Measurements from ENCODE around the gene MAP3K5.
"Not testable (repeated sequence)": the region's sequence is repeated elsewhere in the genome, so short reads cannot be mapped to it uniquely, and the experiment has no call there.

MAP3K5 gene, protein sequence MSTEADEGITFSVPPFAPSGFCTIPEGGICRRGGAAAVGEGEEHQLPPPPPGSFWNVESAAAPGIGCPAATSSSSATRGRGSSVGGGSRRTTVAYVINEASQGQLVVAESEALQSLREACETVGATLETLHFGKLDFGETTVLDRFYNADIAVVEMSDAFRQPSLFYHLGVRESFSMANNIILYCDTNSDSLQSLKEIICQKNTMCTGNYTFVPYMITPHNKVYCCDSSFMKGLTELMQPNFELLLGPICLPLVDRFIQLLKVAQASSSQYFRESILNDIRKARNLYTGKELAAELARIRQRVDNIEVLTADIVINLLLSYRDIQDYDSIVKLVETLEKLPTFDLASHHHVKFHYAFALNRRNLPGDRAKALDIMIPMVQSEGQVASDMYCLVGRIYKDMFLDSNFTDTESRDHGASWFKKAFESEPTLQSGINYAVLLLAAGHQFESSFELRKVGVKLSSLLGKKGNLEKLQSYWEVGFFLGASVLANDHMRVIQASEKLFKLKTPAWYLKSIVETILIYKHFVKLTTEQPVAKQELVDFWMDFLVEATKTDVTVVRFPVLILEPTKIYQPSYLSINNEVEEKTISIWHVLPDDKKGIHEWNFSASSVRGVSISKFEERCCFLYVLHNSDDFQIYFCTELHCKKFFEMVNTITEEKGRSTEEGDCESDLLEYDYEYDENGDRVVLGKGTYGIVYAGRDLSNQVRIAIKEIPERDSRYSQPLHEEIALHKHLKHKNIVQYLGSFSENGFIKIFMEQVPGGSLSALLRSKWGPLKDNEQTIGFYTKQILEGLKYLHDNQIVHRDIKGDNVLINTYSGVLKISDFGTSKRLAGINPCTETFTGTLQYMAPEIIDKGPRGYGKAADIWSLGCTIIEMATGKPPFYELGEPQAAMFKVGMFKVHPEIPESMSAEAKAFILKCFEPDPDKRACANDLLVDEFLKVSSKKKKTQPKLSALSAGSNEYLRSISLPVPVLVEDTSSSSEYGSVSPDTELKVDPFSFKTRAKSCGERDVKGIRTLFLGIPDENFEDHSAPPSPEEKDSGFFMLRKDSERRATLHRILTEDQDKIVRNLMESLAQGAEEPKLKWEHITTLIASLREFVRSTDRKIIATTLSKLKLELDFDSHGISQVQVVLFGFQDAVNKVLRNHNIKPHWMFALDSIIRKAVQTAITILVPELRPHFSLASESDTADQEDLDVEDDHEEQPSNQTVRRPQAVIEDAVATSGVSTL (N-terminal part only)

DNA sequence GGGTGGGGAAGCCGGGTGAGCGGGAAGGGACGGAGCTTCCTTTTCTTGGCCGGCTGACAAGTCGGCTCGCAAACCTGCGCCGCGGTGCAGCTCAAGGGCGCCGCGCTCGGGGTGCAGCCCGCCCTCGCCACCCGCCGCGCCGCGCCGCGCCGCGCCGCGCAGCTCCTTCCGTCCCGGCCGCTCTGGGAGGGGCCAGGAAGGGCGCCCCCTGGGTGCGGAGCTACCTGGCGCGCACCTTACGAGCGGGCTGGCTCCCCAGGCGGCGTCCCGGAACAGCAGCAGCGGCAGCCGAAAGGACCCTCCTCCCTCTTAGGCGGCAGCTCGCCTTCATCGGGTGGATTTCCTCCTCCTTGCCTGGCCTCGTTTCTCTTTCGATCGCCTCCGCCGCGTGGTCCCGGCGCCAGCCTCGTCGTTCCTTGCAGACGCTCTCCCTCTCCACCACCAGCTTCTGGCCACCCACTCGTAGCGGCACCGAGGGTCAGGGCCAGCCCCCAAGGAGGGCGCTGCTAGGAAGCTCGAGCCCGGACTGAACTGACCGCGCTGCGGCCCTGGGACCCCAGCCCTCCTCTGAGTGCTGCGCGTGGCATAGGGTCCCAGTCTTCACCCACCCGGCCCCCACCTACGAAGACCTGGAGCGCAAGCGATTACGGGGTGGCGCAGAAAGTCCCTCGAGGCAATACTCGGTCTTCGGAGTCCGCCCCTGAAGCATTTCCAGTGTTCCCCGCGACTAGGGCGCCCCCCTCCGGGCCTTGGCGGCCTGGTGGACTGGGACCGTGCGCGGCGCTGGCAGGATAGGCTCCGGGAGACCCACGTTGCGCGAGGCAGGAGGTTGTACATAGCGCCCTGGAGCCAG lies at the start of gene MAP3K5:
MAP3K5 (minus strand) TSS at position 68 of the 853 bp plus-strand sequence. CDS start 320 bp downstream, outside the sequence.
- DNase-seq = peak; percentile 60

DNA sequence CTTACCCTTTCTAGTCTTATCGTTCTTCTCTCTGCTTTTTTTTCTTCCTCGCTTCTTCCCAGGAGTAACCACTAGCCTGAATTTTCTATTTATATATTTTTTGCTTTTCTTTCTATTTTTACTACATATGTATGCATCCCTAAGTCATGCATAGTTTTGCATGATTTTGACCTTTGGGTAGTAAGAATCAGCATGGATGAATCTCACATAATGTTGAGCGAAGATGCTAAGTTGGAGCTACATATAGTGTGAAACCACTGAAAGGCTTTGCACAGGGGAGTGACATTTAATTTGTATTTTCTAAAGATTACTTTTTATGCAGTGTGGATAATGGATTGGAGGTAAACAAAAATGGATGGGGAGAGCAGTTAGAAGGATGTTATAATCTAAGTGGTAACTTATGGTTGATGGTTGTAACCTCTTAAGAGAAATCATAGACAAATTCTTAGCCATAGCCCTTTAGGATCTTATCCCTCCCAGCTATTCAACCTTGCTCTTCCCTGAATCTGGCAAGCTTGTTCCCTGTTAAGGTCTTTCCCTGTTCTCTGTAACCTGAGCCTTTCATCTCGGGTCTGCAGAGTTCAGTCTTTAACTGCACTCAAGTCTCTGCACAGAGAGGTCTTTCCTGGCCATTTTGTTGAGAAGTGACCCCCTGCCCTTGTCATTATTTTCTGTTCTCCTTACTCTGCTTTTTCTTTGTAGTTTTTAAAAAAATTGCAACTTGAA lies 48.2 kb upstream of the MAP3K5 start:
- no peak for DNase-seq

DNA sequence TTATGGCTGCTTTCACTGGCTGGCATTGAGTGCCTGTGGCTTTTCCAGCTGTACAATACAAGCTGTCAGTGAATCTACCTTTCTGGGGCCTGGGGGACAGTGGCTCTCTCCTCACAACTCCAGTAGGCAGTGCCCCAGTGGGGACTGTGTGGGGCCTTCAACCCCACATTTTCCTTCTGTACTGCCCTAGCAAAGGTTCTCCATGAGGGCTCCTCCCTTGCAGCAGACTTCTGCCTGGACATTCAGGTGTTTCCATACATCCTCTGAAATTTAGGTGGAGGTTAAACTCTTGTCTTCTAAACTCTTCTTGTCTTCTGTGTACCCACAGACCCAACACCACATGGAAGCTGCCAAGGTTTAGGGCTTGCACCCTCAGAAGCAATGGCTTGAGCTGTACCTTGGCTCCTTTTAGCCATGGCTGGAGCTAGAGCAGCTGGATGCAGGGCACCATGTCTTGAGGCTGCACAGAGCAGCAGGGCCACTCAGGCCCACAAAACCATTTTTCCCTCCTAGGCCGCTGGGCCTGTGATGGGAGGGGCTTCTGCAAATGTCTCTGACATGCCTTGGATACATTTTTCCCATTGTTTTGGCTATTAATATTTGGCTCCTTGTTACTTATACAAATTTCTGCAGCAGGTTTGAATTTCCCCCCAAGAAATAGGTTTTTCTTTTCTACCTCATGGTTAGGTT lies 39.7 kb upstream of the MAP3K5 start:
- no peak for DNase-seq

DNA sequence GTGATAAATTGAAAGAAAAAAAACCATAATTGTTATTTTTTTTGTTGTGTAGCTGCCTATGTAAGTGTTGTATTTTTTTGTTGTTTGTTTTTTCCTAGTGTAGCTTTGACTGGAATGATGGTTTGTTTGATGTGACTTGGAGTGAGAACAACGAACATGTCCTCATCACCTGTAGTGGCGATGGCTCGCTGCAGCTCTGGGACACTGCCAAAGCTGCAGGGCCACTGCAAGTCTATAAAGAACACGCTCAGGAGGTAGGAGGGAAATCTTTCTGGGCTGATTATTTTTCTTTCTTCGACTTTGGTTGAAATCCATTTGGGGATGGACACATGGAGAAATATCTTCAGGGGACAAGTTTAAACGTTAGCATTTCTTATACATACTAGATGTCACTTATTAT lies 33.9 kb upstream of the MAP3K5 start:
- no peak for DNase-seq

DNA sequence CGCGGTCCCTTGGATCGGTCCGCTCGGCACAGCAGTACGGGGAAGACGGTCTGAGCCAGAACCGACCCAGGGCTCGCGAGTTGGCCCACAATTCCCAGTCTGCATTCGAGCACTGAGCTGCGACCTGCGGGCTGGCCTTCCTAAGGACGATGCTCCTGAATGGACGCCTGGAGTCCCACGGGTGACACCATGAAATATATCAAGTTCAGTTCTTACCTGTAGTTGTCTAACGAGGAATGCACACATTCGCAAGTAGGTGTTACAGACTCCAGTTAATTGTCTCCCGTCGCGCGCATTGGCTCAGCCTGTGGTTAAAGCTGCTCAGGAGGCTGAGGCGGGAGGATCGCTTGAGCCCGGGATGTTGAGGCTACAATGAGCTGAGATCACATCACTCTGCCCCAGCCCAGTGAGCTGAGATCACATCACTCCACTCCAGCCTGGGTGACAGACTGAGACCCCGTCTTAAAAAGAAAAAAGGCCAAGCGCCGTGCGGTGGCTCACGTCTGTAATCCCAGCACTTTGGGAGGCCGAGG lies 30.9 kb upstream of the MAP3K5 start:
- DNase-seq = no peak

DNA sequence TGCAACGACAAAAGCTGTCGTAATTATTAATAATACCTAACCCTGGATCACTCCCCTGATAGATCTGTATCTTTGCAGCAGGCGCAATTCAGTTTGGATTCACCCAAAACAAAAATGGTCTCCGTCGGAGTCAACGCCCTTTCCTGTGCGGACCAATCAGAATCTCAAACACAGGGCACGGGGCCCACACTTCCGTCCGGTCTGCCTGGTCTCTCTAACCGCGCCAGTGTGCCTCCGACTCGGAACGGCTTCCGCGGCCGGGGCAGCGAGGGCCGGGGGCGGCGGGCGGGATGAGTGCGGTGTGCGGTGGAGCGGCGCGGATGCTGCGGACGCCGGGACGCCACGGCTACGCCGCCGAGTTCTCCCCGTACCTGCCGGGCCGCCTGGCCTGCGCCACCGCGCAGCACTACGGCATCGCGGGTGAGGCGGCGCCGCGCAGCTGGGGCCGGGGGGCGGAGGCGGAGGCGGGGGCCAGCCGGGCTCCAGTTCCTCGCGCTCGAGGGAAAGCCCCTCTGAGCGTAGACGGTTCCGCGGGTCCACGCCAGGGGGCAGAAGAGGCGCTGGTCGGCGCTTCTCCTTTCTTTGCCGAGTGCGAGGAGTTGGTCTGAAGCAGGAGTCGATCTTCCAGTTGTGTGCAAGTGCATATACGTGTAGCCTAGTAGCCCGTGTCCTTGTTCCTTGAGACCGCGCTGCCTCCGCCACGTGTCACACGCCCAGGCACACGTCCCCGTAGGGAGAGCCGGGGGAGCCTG lies 30.3 kb upstream of the MAP3K5 start, which contains the start of gene PEX7:
PEX7 (plus strand) TSS at position 217 of the 752 bp plus-strand sequence; CDS start at position 291, 74 bp downstream.
- DNase-seq = peak; percentile 44

DNA sequence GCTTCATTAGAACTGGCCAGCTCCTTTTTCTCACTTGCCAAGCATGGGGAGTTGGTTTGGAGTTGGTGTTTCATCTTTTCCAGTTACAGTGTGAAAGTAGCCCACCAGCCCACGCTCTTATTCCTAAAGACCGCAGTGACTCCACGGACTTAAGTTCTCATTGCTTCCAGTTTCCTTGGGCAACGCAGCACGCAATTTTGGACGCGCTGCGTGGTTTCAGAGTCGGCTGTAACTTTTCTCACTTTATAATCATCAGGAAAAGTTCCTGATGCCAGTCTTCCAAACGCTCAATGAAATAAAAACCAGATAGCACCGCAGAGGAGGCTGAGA lies 29.7 kb upstream of the MAP3K5 start:
- no peak for DNase-seq

DNA sequence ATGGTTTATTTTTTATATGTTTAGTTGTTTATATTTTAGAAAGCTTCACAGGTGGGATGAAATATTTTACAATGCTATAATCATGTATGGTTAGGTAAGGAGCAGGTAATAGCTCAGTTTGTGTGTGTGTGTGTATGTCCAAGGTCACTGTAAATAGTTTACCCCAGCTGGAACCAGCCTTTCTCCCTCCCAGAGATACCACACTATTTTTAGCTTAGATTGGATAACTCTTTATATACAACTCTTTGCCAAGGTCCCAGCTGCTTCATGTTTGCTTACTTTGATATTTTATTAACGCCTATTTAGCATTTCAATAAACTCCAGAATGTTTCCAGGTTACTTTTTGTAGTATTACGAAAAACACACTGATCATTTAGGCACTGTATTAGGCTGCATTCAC lies 28.3 kb upstream of the MAP3K5 start:
- no peak for DNase-seq

DNA sequence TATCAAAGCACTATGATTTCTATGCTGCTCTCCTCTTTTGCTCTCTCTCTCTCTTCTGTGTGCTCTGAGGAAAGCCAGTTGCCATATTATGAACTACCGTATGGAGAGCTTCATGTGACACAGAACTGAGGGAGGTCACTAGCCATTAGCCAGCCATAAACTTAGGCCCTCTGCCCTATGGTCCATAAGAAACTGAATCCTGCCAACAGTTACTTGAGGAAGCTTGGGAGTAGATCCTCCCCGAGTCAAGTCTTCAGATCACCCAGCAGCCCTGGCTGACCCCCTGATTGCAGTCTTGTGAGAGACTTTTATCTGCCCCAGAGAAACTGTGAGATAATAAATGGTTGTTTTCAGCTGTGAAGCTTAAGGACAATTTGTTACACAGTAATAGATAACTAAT lies 24.4 kb upstream of the MAP3K5 start:
- DNase-seq = no peak

DNA sequence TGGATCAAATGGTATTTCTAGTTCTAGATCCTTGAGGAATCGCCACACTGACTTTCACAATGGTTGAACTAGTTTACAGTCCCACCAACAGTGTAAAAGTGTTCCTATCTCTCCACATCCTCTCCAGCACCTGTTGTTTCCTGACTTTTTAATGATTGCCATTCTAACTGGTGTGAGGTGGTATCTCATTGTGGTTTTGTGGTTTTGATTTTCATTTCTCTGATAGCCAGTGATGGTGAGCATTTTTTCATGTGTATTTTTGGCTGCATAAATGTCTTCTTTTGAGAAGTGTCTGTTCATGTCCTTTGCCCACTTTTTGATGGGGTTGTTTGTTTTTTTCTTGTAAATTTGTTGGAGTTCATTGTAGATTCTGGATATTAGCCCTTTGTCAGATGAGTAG lies 23.3 kb upstream of the MAP3K5 start:
- DNase-seq = not testable (repeated sequence)

DNA sequence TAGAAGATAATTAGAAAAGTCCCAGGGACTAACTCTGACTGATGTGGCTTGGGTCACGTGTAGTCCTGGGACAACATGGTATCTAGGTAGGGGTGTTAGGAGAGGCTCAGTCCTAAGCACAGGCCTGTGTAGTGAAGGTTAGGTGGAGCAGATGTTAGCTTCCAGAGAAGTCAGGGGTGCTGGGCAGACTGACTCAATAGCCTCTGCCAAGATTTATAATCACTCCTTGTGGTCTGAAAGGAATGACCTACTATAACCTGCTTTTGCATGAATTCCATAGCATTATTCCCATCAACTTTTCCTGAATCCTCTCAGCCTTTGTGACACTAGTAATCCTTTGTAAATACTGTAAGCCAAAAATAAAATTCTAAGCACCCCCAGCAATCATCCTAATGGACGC lies 19.9 kb upstream of the MAP3K5 start:
- DNase-seq = no peak

DNA sequence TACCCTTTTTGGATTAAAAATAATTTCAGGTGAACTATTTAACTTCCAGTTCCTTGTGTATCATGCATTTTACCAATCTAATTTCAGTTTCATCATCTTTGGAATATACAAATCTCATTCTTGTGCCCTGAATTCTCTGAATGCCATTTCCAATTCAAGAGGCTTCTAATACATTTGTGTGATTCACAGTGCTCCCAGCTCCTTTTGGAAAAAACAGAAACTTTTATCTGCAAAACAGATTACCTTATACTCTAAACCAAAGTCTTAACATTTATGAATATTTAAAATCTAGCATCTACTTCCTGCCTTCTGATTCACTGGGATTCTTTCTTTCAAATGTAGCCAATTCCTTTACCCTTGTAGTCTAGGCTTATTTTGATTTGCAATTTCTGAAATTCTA lies 19.0 kb upstream of the MAP3K5 start:
- DNase-seq = no peak

DNA sequence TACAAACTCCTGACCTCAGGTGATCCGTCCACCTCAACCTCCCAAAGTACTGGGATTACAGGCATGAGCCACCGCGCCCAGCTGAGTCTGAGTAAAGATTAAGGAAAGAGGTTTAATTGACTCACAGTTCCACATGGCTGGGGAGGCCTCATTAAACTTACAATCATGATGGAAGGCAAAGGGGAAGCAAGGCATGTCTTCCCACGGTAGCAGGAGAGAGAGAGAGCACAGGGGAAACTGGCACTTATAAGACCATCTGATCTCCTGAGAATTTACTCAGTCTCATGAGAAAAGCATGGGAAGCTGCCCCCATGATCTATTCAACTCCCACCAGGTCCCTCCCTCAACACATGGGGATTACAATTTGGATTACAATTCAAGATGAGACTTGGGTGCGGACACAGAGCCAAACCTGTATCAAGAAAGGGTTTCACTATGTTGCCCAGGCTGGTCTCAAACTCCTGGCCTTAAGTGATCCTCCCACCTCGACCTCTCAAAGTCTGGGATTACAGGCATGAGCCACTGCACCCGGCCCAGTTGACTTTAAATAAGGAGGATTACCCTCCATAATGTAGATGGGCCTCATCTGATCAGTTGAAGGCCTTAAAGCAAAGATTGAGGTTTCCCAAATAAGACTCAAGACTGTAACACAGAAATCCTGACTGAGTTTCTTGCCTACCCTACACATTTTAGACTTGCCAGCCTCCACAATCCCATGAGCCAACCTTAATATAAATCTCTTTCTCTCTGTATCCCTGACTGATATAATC lies 17.0 kb upstream of the MAP3K5 start:
- no peak for DNase-seq

DNA sequence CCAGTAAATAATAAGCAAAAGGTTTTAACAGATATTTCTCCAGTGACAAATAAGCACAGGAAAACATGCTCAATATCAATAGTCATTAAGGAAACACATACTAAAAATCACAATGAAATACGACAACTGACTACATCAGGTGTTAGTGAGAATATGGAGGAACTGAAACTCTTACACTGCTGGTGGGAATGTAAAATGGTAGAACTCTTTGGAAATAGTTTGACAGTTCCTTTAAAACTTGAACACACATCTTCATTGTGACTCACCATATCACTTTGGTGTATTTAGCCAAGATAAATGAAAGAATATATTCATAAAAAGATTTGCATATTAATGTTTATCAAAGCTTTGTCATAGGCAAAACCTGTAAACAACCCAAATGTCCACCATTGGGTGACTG lies 11.3 kb upstream of the MAP3K5 start:
- DNase-seq = no peak

DNA sequence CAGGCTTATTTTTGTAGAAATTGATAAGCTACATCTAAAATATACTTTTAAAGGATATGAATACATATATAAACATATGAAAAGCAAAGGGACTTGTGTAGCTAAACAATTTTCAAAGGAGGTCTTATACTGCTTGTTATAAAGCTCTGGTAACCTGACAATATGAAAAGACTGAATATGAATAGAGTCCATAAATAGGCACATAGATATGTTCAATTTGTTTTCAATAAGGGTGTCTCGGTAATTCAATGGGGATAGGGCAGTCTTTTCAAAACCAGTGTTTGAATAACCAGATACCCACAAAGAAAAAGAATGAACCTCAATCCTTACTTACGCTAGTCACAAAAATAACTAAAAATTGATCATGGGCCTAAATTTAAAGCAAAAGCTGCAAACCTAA lies 9.3 kb upstream of the MAP3K5 start:
- no peak for DNase-seq

DNA sequence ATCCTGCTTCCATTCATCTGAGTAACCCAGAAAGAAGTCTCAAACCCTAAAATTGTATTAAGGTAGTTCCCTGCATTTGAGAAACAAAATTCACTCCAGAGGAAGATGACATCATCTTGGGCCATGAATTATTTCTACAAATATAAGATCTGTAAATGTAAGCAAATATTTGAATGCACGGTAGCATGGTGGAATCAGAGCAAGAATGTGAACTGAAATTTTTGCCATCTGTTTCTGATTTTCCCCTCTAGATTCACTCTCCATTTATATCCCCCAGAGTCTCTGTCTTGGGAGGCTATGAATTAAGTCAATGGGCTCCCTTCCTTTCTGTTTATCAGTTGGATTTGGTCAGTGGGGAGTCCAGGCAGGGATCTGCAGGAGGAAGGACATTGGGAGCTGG lies 5.8 kb upstream of the MAP3K5 start:
- DNase-seq = no peak

DNA sequence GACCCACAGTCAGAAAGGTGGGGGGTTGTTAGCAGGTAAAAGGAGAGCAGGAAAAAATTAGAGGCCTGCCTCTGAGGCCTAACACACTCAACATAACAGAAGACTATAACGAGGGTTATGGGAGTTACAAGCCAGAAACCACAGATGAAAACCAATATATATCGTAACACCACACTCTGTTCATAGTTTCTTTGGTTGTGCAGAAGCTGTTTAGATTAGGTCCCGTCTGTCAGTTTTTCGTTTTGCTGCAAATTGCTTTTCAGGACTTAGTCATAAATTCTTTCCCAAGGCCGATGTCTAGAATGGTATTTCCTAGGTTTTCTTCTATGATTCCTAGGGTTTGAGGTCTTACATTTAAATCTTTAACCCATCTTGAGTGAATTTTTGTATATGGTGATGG lies 3.7 kb upstream of the MAP3K5 start:
- DNase-seq = no peak

DNA sequence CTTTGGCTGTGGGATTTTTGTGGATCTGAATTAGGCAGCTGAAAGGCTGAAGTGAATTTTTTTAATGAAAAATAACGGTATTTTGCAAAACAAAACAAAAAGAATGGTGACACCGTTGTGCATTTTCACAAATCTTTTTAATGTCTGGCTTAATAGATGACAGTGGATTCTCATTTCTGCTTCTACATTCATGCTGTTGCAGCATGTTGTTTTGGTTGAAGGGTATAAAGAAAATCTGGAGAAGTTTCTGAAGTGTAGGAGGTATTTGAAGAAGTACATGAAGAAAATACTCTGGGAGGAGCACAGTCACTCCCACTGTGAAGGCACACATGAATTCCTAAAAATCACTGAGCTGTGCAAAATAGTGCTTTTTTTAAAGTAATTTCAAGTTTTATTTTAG lies 3.1 kb upstream of the MAP3K5 start:
- DNase-seq = no peak

DNA sequence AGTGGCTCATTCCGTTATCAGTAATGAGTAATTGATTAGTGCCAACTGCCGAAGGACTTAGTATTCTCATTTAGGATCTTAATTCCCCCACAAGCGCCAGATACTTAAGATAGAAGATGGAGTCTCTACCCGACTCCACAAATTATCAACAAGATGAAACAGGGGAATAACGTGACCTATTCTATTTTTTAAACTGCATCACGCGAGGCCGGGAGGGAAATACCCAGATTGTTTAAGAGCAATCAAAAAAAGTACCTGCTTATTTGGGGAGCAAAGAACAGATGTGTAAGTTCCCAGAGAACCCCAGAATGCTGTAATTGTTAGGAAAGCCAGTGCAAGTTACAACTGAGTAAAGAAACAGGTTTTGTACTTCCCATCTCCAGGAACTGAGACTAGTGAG lies 1.1 kb upstream of the MAP3K5 start:
- DNase-seq = no peak
